ENCODE measurements around the gene CNRIP1. TPM values are rescaled to one million over a fixed set of nuclear protein-coding genes. Genes with fewer than 3 reads are reported as not detected.

The CNRIP1 gene
- total RNA-seq, 1 donor from 2014 or later: 8.0 TPM

DNA sequence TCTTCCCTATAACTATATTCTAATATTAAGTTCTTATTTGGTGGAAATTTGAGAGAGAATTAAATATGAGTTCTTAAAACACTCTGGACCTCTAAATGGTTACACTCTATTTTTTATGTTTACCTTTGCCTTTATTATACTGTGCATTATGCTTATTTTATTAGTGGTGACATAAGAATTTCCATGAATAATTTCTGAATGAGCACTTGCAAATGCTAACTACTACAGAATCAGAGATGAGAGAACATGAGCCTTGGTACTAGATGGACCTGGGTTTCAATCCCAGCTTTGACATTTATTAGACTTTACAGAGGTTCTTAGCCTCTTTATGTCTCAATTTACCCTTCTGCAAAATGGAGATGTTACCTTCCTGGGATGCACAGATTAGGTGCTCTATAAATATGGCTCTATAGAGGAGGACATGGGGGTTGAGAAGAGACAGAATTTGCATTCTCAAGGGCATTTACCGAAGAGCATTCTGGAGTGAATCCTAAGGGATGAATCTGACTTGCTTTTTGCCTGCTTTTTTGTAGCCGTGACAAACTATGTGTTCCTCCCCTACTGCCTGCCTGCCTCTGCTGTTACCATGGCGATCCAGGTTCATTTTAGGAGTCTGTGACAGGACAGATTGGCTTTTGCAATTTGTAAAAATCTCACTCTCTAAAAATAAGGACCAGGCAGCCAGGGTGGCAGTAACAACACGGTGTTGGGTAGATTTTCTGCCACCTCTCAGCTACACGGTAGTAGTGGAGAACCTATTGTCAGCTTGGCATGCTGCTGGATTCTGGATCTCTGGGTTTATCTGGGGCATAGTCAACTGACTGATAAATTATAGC, 20.7 kb upstream of the CNRIP1 start:
- no peak for DNase-seq
- Histone ChIP-seq H3K4me3 (no peak overlapping the region), H3K9me3 (replicated peaks) (no peaks in the 10 kb centered on the region), H3K4me1 (no peaks in the 10 kb centered on the region), H3K36me3 (no peaks in the 10 kb centered on the region), H3K27me3 (ENCODE audit: low read depth) (peaks cover 27% of the 10 kb centered on the region), H3K27ac (replicated peaks) (no peak overlapping the region)
- intact Hi-C loops (cut with micrococcal nuclease): no loop called here
- TF ChIP-seq, protein P1, sequence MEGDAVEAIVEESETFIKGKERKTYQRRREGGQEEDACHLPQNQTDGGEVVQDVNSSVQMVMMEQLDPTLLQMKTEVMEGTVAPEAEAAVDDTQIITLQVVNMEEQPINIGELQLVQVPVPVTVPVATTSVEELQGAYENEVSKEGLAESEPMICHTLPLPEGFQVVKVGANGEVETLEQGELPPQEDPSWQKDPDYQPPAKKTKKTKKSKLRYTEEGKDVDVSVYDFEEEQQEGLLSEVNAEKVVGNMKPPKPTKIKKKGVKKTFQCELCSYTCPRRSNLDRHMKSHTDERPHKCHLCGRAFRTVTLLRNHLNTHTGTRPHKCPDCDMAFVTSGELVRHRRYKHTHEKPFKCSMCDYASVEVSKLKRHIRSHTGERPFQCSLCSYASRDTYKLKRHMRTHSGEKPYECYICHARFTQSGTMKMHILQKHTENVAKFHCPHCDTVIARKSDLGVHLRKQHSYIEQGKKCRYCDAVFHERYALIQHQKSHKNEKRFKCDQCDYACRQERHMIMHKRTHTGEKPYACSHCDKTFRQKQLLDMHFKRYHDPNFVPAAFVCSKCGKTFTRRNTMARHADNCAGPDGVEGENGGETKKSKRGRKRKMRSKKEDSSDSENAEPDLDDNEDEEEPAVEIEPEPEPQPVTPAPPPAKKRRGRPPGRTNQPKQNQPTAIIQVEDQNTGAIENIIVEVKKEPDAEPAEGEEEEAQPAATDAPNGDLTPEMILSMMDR (IDR thresholded peaks at IDR 0.05; ENCODE audit: borderline replicate concordance): no peak

DNA sequence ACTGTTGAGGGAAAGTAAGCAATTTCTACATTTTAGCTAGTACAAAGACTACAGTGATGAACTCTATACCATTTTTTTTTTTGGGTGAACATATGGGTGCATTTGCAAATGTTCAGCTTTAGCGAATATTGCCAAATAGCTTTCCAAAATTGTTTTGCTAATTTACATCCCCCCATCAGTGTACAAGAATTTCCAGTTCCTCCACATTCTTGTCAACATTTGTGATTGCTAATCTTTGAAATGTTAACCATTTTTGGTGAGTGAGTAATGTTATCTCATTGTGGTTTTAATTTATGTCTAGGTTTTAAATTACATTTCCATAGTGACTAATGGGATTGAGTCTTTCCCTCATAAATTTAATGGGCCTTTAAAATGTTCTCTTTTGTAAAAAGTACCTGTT, 16.4 kb upstream of the CNRIP1 start:
- intact Hi-C loops (cut with micrococcal nuclease): no loop called here
- no peak for DNase-seq
- H3K4me3 ChIP-seq: no peak overlapping the region

DNA sequence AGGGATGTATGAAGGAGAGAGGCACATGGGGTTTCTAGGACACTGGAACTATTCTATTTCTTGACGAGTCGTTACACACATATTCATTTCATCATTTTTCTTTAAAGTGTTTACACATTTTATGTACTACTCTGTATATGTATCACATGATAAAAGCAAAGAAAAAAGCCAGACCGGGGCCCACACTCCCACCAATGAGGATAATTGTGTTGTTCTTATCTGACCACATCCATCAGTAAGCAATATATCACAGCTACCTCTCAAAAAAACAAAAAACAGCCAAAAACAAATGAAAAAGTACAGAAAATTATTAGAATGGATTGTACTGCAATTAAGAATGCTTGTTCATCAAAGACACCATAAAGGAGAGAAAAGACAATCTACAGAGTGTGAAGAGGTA, 14.2 kb upstream of the CNRIP1 start:
- intact Hi-C loops (cut with micrococcal nuclease): no loop called here
- TF ChIP-seq, protein P1 (IDR thresholded peaks at IDR 0.05; ENCODE audit: borderline replicate concordance): no peak
- H3K27ac ChIP-seq (replicated peaks): no peak overlapping the region
- H3K9me3 ChIP-seq (replicated peaks): no peaks in the 10 kb centered on the region
- no peak overlapping the region for H3K4me3 ChIP-seq
- H3K36me3 ChIP-seq: no peaks in the 10 kb centered on the region
- no peak for DNase-seq
- no peaks in the 10 kb centered on the region for H3K4me1 ChIP-seq
- peaks cover 13% of the 10 kb centered on the region for H3K27me3 ChIP-seq (ENCODE audit: low read depth)

More for the DNA sequence above, 16.4 kb upstream of the CNRIP1 start:
- H3K27me3 ChIP-seq (ENCODE audit: low read depth): peaks cover 7% of the 10 kb centered on the region
- H3K36me3 ChIP-seq: no peaks in the 10 kb centered on the region
- TF ChIP-seq, protein P1 (IDR thresholded peaks at IDR 0.05; ENCODE audit: borderline replicate concordance): no peak
- H3K27ac ChIP-seq (replicated peaks): no peak overlapping the region
- H3K9me3 ChIP-seq (replicated peaks): no peaks in the 10 kb centered on the region
- no peaks in the 10 kb centered on the region for H3K4me1 ChIP-seq

DNA sequence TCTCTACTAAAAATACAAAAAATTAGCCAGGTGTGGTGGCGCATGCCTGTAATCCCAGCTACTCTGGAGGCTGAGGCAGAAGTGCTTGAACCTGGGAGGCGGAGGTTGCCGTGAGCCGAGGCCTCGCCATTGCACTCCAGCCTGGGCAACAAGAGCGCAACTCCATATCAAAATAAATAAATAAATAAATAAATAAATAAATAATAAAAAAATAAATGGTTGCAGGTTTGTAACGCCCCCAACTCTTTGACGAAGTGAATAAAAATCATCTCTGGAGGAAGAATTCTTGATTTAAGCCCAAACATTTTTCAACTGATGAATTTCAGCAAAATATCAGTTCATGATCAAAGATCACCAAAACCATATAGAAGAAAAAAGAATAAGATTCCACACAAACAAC, 13.3 kb upstream of the CNRIP1 start:
- Histone ChIP-seq H3K4me3 (no peak overlapping the region), H3K4me1 (no peaks in the 10 kb centered on the region), H3K27ac (replicated peaks) (no peak overlapping the region), H3K36me3 (no peaks in the 10 kb centered on the region), H3K9me3 (replicated peaks) (no peaks in the 10 kb centered on the region), H3K27me3 (ENCODE audit: low read depth) (peaks cover 19% of the 10 kb centered on the region)
- DNase-seq: no peak
- intact Hi-C loops (cut with micrococcal nuclease): no loop called here
- TF ChIP-seq, protein P1 (IDR thresholded peaks at IDR 0.05; ENCODE audit: borderline replicate concordance): no peak

DNA sequence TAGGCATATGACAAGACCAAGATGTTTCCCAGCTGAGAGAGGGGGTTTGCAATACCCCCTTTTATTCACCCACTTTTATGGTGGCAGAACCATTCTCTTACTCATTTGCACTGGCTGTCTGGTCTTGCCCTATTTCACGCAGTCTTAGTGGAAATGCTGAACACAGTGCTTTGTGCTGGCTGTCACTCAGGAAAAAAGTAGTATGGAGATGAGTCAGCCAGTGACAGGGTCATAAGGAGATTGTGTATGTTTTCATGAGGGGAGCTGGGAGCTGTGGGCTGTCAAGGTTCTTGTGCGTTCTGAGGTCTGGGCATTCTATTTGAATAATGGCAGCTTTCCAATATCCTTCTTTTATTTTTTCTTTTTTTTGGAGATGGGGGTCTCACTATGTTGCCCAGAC, 10.9 kb upstream of the CNRIP1 start:
- H3K36me3 ChIP-seq: no peaks in the 10 kb centered on the region
- H3K27ac ChIP-seq (replicated peaks): no peak overlapping the region
- H3K4me3 ChIP-seq: no peak overlapping the region
- no peaks in the 10 kb centered on the region for H3K9me3 ChIP-seq (replicated peaks)
- peaks cover 26% of the 10 kb centered on the region for H3K27me3 ChIP-seq (ENCODE audit: low read depth)
- no peak for DNase-seq
- intact Hi-C loops (cut with micrococcal nuclease): no loop called here
- H3K4me1 ChIP-seq: no peaks in the 10 kb centered on the region
- TF ChIP-seq, protein P1 (IDR thresholded peaks at IDR 0.05; ENCODE audit: borderline replicate concordance): no peak

Measured in left ventricle myocardium inferior (tissue), 1 donor.